NCI-H1105 treated with DMSO at 0.1 percent for 48 hours (cell line): ENCODE results near the gene GNPTAB.

Source experiments
- DNase-seq: peaks from one replicate; lab custom pipeline; 2025; lab: John Stamatoyannopoulos, UW

GNPTAB gene

GRCh38 chr12:101696251-101697196, 134.2 kb downstream of the GNPTAB start:
- DNase-seq: peak; percentile 29

- DNase-seq: no peak
These were observed 135.1 kb downstream of the GNPTAB start for GRCh38 chr12:101695706-101696105.
